Measurements from ENCODE around the gene G3BP1. TPM values are rescaled to one million over a fixed set of nuclear protein-coding genes. Genes with fewer than 3 reads are reported as not detected.

G3BP1 gene
- total and polyA plus RNA-seq, 2 of the 13 experiments (the other 11 are each of a cell fraction or from before 2014, with no cell fraction given) = 36.7 to 320 TPM

- TF ChIP-seq, protein P1, sequence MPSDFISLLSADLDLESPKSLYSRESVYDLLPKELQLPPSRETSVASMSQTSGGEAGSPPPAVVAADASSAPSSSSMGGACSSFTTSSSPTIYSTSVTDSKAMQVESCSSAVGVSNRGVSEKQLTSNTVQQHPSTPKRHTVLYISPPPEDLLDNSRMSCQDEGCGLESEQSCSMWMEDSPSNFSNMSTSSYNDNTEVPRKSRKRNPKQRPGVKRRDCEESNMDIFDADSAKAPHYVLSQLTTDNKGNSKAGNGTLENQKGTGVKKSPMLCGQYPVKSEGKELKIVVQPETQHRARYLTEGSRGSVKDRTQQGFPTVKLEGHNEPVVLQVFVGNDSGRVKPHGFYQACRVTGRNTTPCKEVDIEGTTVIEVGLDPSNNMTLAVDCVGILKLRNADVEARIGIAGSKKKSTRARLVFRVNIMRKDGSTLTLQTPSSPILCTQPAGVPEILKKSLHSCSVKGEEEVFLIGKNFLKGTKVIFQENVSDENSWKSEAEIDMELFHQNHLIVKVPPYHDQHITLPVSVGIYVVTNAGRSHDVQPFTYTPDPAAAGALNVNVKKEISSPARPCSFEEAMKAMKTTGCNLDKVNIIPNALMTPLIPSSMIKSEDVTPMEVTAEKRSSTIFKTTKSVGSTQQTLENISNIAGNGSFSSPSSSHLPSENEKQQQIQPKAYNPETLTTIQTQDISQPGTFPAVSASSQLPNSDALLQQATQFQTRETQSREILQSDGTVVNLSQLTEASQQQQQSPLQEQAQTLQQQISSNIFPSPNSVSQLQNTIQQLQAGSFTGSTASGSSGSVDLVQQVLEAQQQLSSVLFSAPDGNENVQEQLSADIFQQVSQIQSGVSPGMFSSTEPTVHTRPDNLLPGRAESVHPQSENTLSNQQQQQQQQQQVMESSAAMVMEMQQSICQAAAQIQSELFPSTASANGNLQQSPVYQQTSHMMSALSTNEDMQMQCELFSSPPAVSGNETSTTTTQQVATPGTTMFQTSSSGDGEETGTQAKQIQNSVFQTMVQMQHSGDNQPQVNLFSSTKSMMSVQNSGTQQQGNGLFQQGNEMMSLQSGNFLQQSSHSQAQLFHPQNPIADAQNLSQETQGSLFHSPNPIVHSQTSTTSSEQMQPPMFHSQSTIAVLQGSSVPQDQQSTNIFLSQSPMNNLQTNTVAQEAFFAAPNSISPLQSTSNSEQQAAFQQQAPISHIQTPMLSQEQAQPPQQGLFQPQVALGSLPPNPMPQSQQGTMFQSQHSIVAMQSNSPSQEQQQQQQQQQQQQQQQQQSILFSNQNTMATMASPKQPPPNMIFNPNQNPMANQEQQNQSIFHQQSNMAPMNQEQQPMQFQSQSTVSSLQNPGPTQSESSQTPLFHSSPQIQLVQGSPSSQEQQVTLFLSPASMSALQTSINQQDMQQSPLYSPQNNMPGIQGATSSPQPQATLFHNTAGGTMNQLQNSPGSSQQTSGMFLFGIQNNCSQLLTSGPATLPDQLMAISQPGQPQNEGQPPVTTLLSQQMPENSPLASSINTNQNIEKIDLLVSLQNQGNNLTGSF (CRISPR knock-in tag; IDR thresholded peaks at IDR 0.05) = no peak
- no peak for TF ChIP-seq PLRG1 (conservative IDR thresholded peaks at IDR 0.05)
- TF ChIP-seq ZNF788 (CRISPR knock-in tag; IDR thresholded peaks at IDR 0.05; ENCODE audit: borderline replicate concordance) = peak; percentile 62
- TF ChIP-seq MAZ (IDR thresholded peaks at IDR 0.05; ENCODE audit: borderline replicate concordance, low read depth, low read length) = no peak
- TF ChIP-seq MAZ (CRISPR knock-in tag; IDR thresholded peaks at IDR 0.05; ENCODE audit: low read depth) = peak; percentile 47; the same call in 1 of the 2 replicates
- TF ChIP-seq TARDBP (CRISPR knock-in tag; IDR thresholded peaks at IDR 0.05) = no peak
- peak; percentile 53; the same call in 1 of the 2 replicates for TF ChIP-seq KLF6 (CRISPR knock-in tag; IDR thresholded peaks at IDR 0.05)
- no peak for TF ChIP-seq ATF6 (CRISPR knock-in tag; conservative IDR thresholded peaks at IDR 0.05)
- no peak for TF ChIP-seq EEA1 (CRISPR knock-in tag; IDR thresholded peaks at IDR 0.05; ENCODE audit: borderline replicate concordance)
- peak; percentile 45 for TF ChIP-seq JARID2 (CRISPR knock-in tag; IDR thresholded peaks at IDR 0.05; ENCODE audit: insufficient replicate concordance)
- TF ChIP-seq SOX6 (IDR thresholded peaks at IDR 0.05) = no peak
- TF ChIP-seq SOX6 (CRISPR knock-in tag; IDR thresholded peaks at IDR 0.05) = peak; percentile 65
- peak; percentile 83 for TF ChIP-seq NRL (CRISPR knock-in tag; IDR thresholded peaks at IDR 0.05; ENCODE audit: borderline replicate concordance)
- TF ChIP-seq TAF1 (CRISPR knock-in tag; IDR thresholded peaks at IDR 0.05) = peak; percentile 93
- TF ChIP-seq ZNF749 (CRISPR knock-in tag; IDR thresholded peaks at IDR 0.05; ENCODE audit: borderline replicate concordance) = peak; percentile 55; the same call in 1 of the 2 replicates
- peak; percentile 72; the same call in 1 of the 2 replicates for TF ChIP-seq ZNF274 (CRISPR knock-in tag; IDR thresholded peaks at IDR 0.05)
- TF ChIP-seq ETV5 (CRISPR knock-in tag; IDR thresholded peaks at IDR 0.05; ENCODE audit: borderline replicate concordance) = 0 out of 2 replicates have a peak, but pooled peaks have one; percentile 3
- TF ChIP-seq, protein P2, sequence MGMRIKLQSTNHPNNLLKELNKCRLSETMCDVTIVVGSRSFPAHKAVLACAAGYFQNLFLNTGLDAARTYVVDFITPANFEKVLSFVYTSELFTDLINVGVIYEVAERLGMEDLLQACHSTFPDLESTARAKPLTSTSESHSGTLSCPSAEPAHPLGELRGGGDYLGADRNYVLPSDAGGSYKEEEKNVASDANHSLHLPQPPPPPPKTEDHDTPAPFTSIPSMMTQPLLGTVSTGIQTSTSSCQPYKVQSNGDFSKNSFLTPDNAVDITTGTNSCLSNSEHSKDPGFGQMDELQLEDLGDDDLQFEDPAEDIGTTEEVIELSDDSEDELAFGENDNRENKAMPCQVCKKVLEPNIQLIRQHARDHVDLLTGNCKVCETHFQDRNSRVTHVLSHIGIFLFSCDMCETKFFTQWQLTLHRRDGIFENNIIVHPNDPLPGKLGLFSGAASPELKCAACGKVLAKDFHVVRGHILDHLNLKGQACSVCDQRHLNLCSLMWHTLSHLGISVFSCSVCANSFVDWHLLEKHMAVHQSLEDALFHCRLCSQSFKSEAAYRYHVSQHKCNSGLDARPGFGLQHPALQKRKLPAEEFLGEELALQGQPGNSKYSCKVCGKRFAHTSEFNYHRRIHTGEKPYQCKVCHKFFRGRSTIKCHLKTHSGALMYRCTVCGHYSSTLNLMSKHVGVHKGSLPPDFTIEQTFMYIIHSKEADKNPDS (CRISPR knock-in tag; IDR thresholded peaks at IDR 0.05) = no peak
- no peak for TF ChIP-seq ATAD3A (CRISPR knock-in tag; IDR thresholded peaks at IDR 0.05)
- TF ChIP-seq DMAP1 (CRISPR knock-in tag; IDR thresholded peaks at IDR 0.05) = 0 out of 2 replicates have a peak, but pooled peaks have one; percentile 20
- TF ChIP-seq ZNF44 (CRISPR knock-in tag; IDR thresholded peaks at IDR 0.05) = 0 out of 2 replicates have a peak, but pooled peaks have one; percentile 25
Observed at GRCh38 chr5:151758430-151759241, 13.1 kb upstream of the G3BP1 start, which contains the start of gene ATOX1 (continued).

Data from HepG2 (cell line).